H1 (cell line): Measurements from ENCODE around the gene TMEM89. TPM values are rescaled to one million over a fixed set of nuclear protein-coding genes. Genes with fewer than 3 reads are reported as not detected.

ENCODE experiments used
- CTCF ChIA-PET: fragments of 300-600 bp; sonication (Branson Sonifier 250); formaldehyde crosslinking; loops from one replicate; lab custom pipeline; 2021; ENCODE audit not compliant: partially characterized antibody; lab: Charles Lee
- POLR2A ChIA-PET: fragments of 300-600 bp; sonication (Branson Sonifier 250); formaldehyde crosslinking; loops from one replicate; lab custom pipeline; 2021; ENCODE audit warnings: inconsistent platforms; ENCODE audit not compliant: partially characterized antibody; lab: Charles Lee
- DNase-seq, 2 experiments: peaks; one replicate each; pipeline versions ENCODE4 v3.0.0 to v3.0.0-alpha.2; 2010 to 2022; ENCODE audit warnings: low spot score in 2 of 2, low read depth in 1 of 2, mixed read lengths in 1 of 2
- FAIRE-seq: peaks from 2 replicates; lab custom pipeline; 2011; peaks lifted over from hg19 to GRCh38; lab: Jason Lieb, UNC
- H2AFZ ChIP-seq: 2 replicates; pipeline ENCODE4 v1.8.1; 2012; ENCODE audit warnings: low read length, inconsistent platforms
- H2AK5ac ChIP-seq: 2 replicates; pipeline ENCODE4 v1.6.1; 2013; ENCODE audit warnings: low read depth, low read length
- H2BK120ac ChIP-seq: replicated peaks from 2 replicates; pipeline ENCODE3; 2013; ENCODE audit warnings: low read depth, low read length, inconsistent platforms
- H2BK12ac ChIP-seq: 2 replicates; pipeline ENCODE4 v1.6.1; 2013; ENCODE audit warnings: low read depth, low read length
- H2BK15ac ChIP-seq: 2 replicates; pipeline ENCODE4 v1.6.1; 2013; ENCODE audit warnings: low read length
- H2BK20ac ChIP-seq: 2 replicates; pipeline ENCODE4 v1.6.1; 2013; ENCODE audit warnings: low read length
- H2BK5ac ChIP-seq: 2 replicates; pipeline ENCODE4 v1.6.1; 2013; ENCODE audit warnings: low read depth, low read length
- H3K14ac ChIP-seq: 2 replicates; pipeline ENCODE4 v1.6.1; 2013; ENCODE audit warnings: inconsistent platforms; ENCODE audit not compliant: insufficient read length
- H3K18ac ChIP-seq: 2 replicates; pipeline ENCODE4 v1.6.1; 2013; ENCODE audit warnings: low read length; ENCODE audit errors: extremely low read depth
- H3K23ac ChIP-seq: 2 replicates; pipeline ENCODE4 v1.6.1; 2013; ENCODE audit warnings: inconsistent platforms; ENCODE audit not compliant: insufficient read length
- H3K23me2 ChIP-seq: 2 replicates; pipeline ENCODE4 v1.6.1; 2013; ENCODE audit warnings: low read depth, low read length
- H3K27ac ChIP-seq: 2 replicates; pipeline ENCODE4 v1.6.1; 2011; ENCODE audit warnings: low read depth, low read length, inconsistent platforms
- H3K27me3 ChIP-seq, 4 experiments: replicated peaks in 1 of 4; 1 replicate in 1 of 4; 2 replicates in 3 of 4; pipeline versions ENCODE4 v1.6.1 to v1.8.1; 2011 to 2013; ENCODE audit warnings: low read length in 3 of 4, mild to moderate bottlenecking in 3 of 4, inconsistent platforms in 2 of 4, mixed read lengths in 2 of 4, moderate library complexity in 1 of 4; ENCODE audit not compliant: control insufficient read depth in 3 of 4, insufficient read depth in 3 of 4; ENCODE audit errors: extremely low read depth in 1 of 4
- H3K36me3 ChIP-seq, 4 experiments: 2 replicates each; pipeline versions ENCODE4 v1.6.1 to v1.8.1; 2011 to 2013; ENCODE audit warnings: mild to moderate bottlenecking in 4 of 4, low read length in 3 of 4, moderate library complexity in 2 of 4, control low read depth in 1 of 4, inconsistent platforms in 1 of 4; ENCODE audit not compliant: insufficient read depth in 4 of 4, control insufficient read depth in 2 of 4
- H3K4ac ChIP-seq: replicated peaks from 2 replicates; pipeline ENCODE3; 2013; ENCODE audit warnings: low read length, low read depth, mixed read lengths, inconsistent platforms; ENCODE audit not compliant: insufficient read length
- H3K4me1 ChIP-seq, 4 experiments: replicated peaks in 1 of 4; 1 replicate in 1 of 4; 2 replicates in 3 of 4; pipeline versions ENCODE4 v1.6.1 to v1.8.1; 2011 to 2013; ENCODE audit warnings: low read length in 3 of 4, inconsistent platforms in 2 of 4, mixed read lengths in 1 of 4; ENCODE audit not compliant: insufficient read depth in 4 of 4, control insufficient read depth in 3 of 4
- H3K4me2 ChIP-seq, 2 experiments: 2 replicates each; pipeline versions ENCODE4 v1.6.1 to v1.8.1; 2011 to 2013; ENCODE audit warnings: low read depth in 2 of 2, low read length in 2 of 2, control low read depth in 1 of 2, inconsistent platforms in 1 of 2, mild to moderate bottlenecking in 1 of 2; ENCODE audit not compliant: insufficient read depth in 1 of 2
- H3K4me3 ChIP-seq, 4 experiments: fragments of 200-600, 300-600 bp in 1 of 4; sonication (generic), shearing (Covaris generic), sonication (Bioruptor Twin) in 1 of 4; 2 replicates each; pipeline versions ENCODE4 v1.5.1 to v1.8.1; 2011 to 2016; ENCODE audit warnings: low read length in 4 of 4, low read depth in 3 of 4, control low read depth in 2 of 4, inconsistent platforms in 2 of 4, mild to moderate bottlenecking in 2 of 4, mixed read lengths in 1 of 4, moderate library complexity in 1 of 4; ENCODE audit not compliant: insufficient read depth in 2 of 4; ENCODE audit errors: extremely low read depth in 1 of 4
- H3K56ac ChIP-seq: replicated peaks from 2 replicates; pipeline ENCODE3; 2013; ENCODE audit warnings: low read depth, mild to moderate bottlenecking, mixed read lengths, low read length, inconsistent platforms; ENCODE audit not compliant: insufficient read length
- H3K79me1 ChIP-seq: 2 replicates; pipeline ENCODE4 v1.6.1; 2013; ENCODE audit warnings: low read depth, low read length, control low read depth
- H3K79me2 ChIP-seq, 2 experiments: 2 replicates each; pipeline versions ENCODE4 v1.6.1 to v1.8.1; 2012 to 2013; ENCODE audit warnings: low read length in 2 of 2, mild to moderate bottlenecking in 2 of 2, inconsistent platforms in 1 of 2; ENCODE audit not compliant: insufficient read depth in 2 of 2, control insufficient read depth in 1 of 2
- H3K9ac ChIP-seq, 4 experiments: replicated peaks in 1 of 4; 1 replicate in 1 of 4; 2 replicates in 3 of 4; pipeline versions ENCODE4 v1.6.1 to v1.8.1; 2011 to 2013; ENCODE audit warnings: low read depth in 3 of 4, low read length in 3 of 4, control low read depth in 2 of 4, mild to moderate bottlenecking in 2 of 4, moderate library complexity in 2 of 4, inconsistent platforms in 1 of 4; ENCODE audit errors: extremely low read depth in 1 of 4
- H3K9me3 ChIP-seq, 2 experiments: 2 replicates each; pipeline versions ENCODE4 v1.6.1 to v1.8.1; 2012 to 2013; ENCODE audit warnings: mild to moderate bottlenecking in 2 of 2, moderate library complexity in 2 of 2, control low read depth in 1 of 2, inconsistent platforms in 1 of 2, low read depth in 1 of 2, low read length in 1 of 2, mixed read lengths in 1 of 2; ENCODE audit not compliant: insufficient read depth in 2 of 2
- H4K20me1 ChIP-seq, 2 experiments: replicated peaks in 1 of 2; 2 replicates each; pipeline versions ENCODE3 to v1.8.1; 2011 to 2013; ENCODE audit warnings: inconsistent platforms in 2 of 2, low read length in 2 of 2, mild to moderate bottlenecking in 1 of 2; ENCODE audit not compliant: insufficient read depth in 2 of 2, control insufficient read depth in 1 of 2
- H4K5ac ChIP-seq: 2 replicates; pipeline ENCODE4 v1.6.1; 2013; ENCODE audit warnings: low read length, low read depth, mixed read lengths, inconsistent platforms; ENCODE audit not compliant: insufficient read length
- H4K8ac ChIP-seq: 2 replicates; pipeline ENCODE4 v1.8.0; 2013; ENCODE audit warnings: mild to moderate bottlenecking, moderate library complexity, low read length, inconsistent platforms; ENCODE audit not compliant: insufficient read depth; ENCODE audit errors: extremely low read depth
- H4K91ac ChIP-seq: replicated peaks from 2 replicates; pipeline ENCODE3; 2013; ENCODE audit warnings: low read length, mixed read lengths, inconsistent platforms; ENCODE audit not compliant: insufficient read length
- BACH1 ChIP-seq: IDR thresholded peaks from 2 replicates; pipeline ENCODE4 v1.6.1; 2012; ENCODE audit warnings: low read length, improper control_type of control experiment
- EZH2 ChIP-seq: fragments of 200-600 bp; sonication (generic); IDR thresholded peaks from 2 replicates; pipeline ENCODE4 v1.7.1; 2012; ENCODE audit warnings: low read depth, mild to moderate bottlenecking, moderate library complexity, low read length, inconsistent platforms; ENCODE audit not compliant: severe bottlenecking
- GABPA ChIP-seq: IDR thresholded peaks from 2 replicates; pipeline ENCODE4 v1.6.1; 2011; ENCODE audit warnings: mild to moderate bottlenecking, low read length, moderate library complexity, borderline replicate concordance; ENCODE audit not compliant: insufficient read depth
- MAX ChIP-seq: IDR thresholded peaks from 2 replicates; pipeline ENCODE4 v1.6.1; 2012; ENCODE audit warnings: inconsistent platforms
- RNF2 ChIP-seq: fragments of 200-900, 300-1000 bp; sonication (generic); IDR thresholded peaks from 2 replicates; pipeline ENCODE4 v1.7.1; 2016; ENCODE audit warnings: borderline replicate concordance, low read depth, mild to moderate bottlenecking, antibody characterized with exemption, low read length; ENCODE audit not compliant: poor library complexity, severe bottlenecking; ENCODE audit errors: missing control alignments
- TEAD4 ChIP-seq: IDR thresholded peaks from 2 replicates; pipeline ENCODE4 v1.6.1; 2012; ENCODE audit warnings: low read depth, low read length, inconsistent platforms, mixed read lengths
- USF2 ChIP-seq: IDR thresholded peaks from 2 replicates; pipeline ENCODE4 v1.6.1; 2011; ENCODE audit warnings: low read length, improper control_type of control experiment
- WGBS, 2 experiments: shearing (Covaris generic) in 1 of 2; methylation state at CpG; one replicate each; pipeline versions ENCODE4 v1.1.6 to v1.1.7; 2013 to 2015; ENCODE audit warnings: low lambda C conversion rate in 2 of 2, mixed read lengths in 2 of 2, inconsistent platforms in 1 of 2, low coverage in 1 of 2, missing lambda C conversion rate in 1 of 2; ENCODE audit not compliant: insufficient replicate concordance in 2 of 2, insufficient coverage in 1 of 2, insufficient read length in 1 of 2; ENCODE audit errors: extremely low coverage in 1 of 2, missing lambda C conversion rate in 1 of 2; 5-methylcytosine and 5-hydroxymethylcytosine counted together
- polyA plus RNA-seq, 7 experiments: library from polyadenylated mRNA; depleted of rRNA in 3 of 7; stranded (reverse) in 5 of 7; unstranded in 2 of 7; fragments of >200 nt in 5 of 7; fragments of 200-250 nt in 2 of 7; gene quantifications; 1 replicate in 5 of 7; 2 replicates in 1 of 7; 4 replicates in 1 of 7; pipeline versions ENCODE4 v1.2.1 to v1.2.3, GENCODE V29; 2011 to 2013; ENCODE audit warnings: missing spikeins in 2 of 7, mixed read lengths in 2 of 7
- total RNA-seq: library from RNA; stranded (reverse); fragmentation: NEBNext Ultra II Directional; extraction: Animal tissue kit (Norgen Biotek cat#: 25700); gene quantifications from 2 replicates; pipeline ENCODE4 v1.2.1, GENCODE V29; 2021

Gene TMEM89
- total and polyA plus RNA-seq, 2 of the 8 experiments (the other 6 are each of a cell fraction or from before 2014, with no cell fraction given), result not detected

- peaks cover 0 to 17% of the 10 kb centered on the region in 2 experiments for H4K20me1 ChIP-seq
- H3K4me1 ChIP-seq, result no peaks in the 10 kb centered on the region
- no peak overlapping the region for H3K27ac ChIP-seq
- no peak overlapping the region for H4K5ac ChIP-seq
- no peak overlapping the region for H3K4me3 ChIP-seq
- no peak overlapping the region for H3K4ac ChIP-seq
- CTCF ChIA-PET, result interaction anchor here (1.6 kb wide), 2 partner anchors 17 to 212 kb away, joined by 4 read pairs; no protein-coding TSS in a partner anchor
- POLR2A ChIA-PET, result interaction anchor here (0.8 to 10.5 kb wide), 4 partner anchors 11 to 192 kb away, joined by 3 to 111 read pairs (median 32); partner anchors contain the start of genes CELSR3 and SLC26A6
- no peaks in the 10 kb centered on the region for H3K9me3 ChIP-seq
- H3K14ac ChIP-seq, result no peak overlapping the region
- H2BK20ac ChIP-seq, result no peak overlapping the region
- no peak overlapping the region for H2BK5ac ChIP-seq
- no peak overlapping the region for H2BK15ac ChIP-seq
- 96% methylated on average over 15 of the region's 15 CpGs; no CpG with 5 or more reads in 1 of the 2 experiments for WGBS, 2 experiments
- H3K27me3 ChIP-seq, result no peaks in the 10 kb centered on the region
- TF ChIP-seq EZH2 (no peak), USF2 (no peak), TEAD4 (no peak), GABPA (no peak), MAX (no peak), RNF2 (no peak), BACH1 (no peak)
- H3K18ac ChIP-seq, result no peak overlapping the region
- 0 out of 2 replicates have a peak, but pooled peaks cover 2% of the 10 kb centered on the region for H3K23me2 ChIP-seq
- H3K79me2 ChIP-seq, result no peaks in the 10 kb centered on the region
- no peak overlapping the region for H2BK120ac ChIP-seq
- H3K56ac ChIP-seq, result no peak overlapping the region
- no peak overlapping the region for H2AFZ ChIP-seq
- H3K4me2 ChIP-seq, result no peak overlapping the region
- no peaks in the 10 kb centered on the region for H3K79me1 ChIP-seq
- H3K36me3 ChIP-seq, result peaks cover 0 to 29% (median 13%) of the 10 kb centered on the region in 4 experiments; a peak in 5 of 8 replicates
- H2BK12ac ChIP-seq, result no peak overlapping the region
- DNase-seq (no peak), FAIRE-seq (no peak)
- peak overlapping the region in 1 of 4 experiments; percentile 28; a peak in 1 of 7 replicates for H3K9ac ChIP-seq
- no peak overlapping the region for H3K23ac ChIP-seq
- no peak overlapping the region for H4K8ac ChIP-seq
- no peak overlapping the region for H2AK5ac ChIP-seq
- no peak overlapping the region for H4K91ac ChIP-seq
Observed at GRCh38 chr3:48648188-48648850, 26.8 kb upstream of the TMEM89 start.
